HepG2 (cell line): ENCODE results near the gene ELOVL2. TPM values are rescaled to one million over a fixed set of nuclear protein-coding genes. Genes with fewer than 3 reads are reported as not detected.

ENCODE experiments used
- ATAC-seq: fragments of 200-7000 bp; cut with Tn5 transposase; 3 replicates; pipeline ENCODE4 v1.9.1; 2020; ENCODE audit warnings: mild to moderate bottlenecking, moderate library complexity
- BruUV-seq: library from RNA; stranded (reverse); fragments of 400-500 nt; replicated peaks from 2 replicates; lab custom pipeline; 2021; lab: Mats Ljungman, UMichigan
- CTCF ChIA-PET: fragments of 300-600 bp; formaldehyde crosslinking; extraction: SDS; loops from one replicate; lab custom pipeline; 2021; ENCODE audit warnings: low total read pairs, inconsistent platforms, low intra/inter-chr PET ratio; lab: Yijun Ruan, JAX
- POLR2A ChIA-PET: fragments of 350-600 bp; sonication (Branson Sonifier 250); formaldehyde crosslinking; loops from one replicate; lab custom pipeline; 2020; ENCODE audit warnings: antibody characterized with exemption, inconsistent platforms; lab: Yijun Ruan, JAX
- DNase-seq: peaks from one replicate; pipeline ENCODE4 v3.0.0-alpha.2; 2015; ENCODE audit warnings: low spot score
- FAIRE-seq: peaks from 3 replicates; lab custom pipeline; 2011; peaks lifted over from hg19 to GRCh38; lab: Jason Lieb, UNC
- H2AFZ ChIP-seq: one replicate; pipeline ENCODE4 v1.6.1; 2011; ENCODE audit warnings: low read length, inconsistent platforms
- H3K27ac ChIP-seq: fragments of 300-600 bp; 3 replicates; pipeline ENCODE4 v1.8.0; 2011; ENCODE audit warnings: mixed run types, mild to moderate bottlenecking, mixed read lengths, low read length, inconsistent platforms; ENCODE audit not compliant: insufficient read depth; ENCODE audit errors: extremely low read length
- H3K27me3 ChIP-seq, 2 experiments: fragments of 200-600 bp in 1 of 2; 2 replicates in 1 of 2; 3 replicates in 1 of 2; pipeline versions ENCODE4 v1.6.0 to v1.8.0; 2011; ENCODE audit warnings: low read length in 2 of 2, mild to moderate bottlenecking in 2 of 2, moderate library complexity in 2 of 2, inconsistent platforms in 1 of 2; ENCODE audit not compliant: insufficient read depth in 2 of 2, control insufficient read depth in 1 of 2
- H3K36me3 ChIP-seq, 2 experiments: fragments of 200-600 bp in 1 of 2; replicated peaks in 1 of 2; 2 replicates in 1 of 2; 3 replicates in 1 of 2; pipeline versions ENCODE4 v1.5.1 to v1.8.0; 2011; ENCODE audit warnings: low read length in 2 of 2, inconsistent platforms in 1 of 2; ENCODE audit not compliant: insufficient read depth in 2 of 2, control insufficient read depth in 1 of 2
- H3K4me1 ChIP-seq: 2 replicates; pipeline ENCODE4 v1.5.1; 2012; ENCODE audit warnings: low read length, inconsistent platforms; ENCODE audit not compliant: insufficient read depth
- H3K4me2 ChIP-seq: 2 replicates; pipeline ENCODE4 v1.6.0; 2011; ENCODE audit warnings: low read depth, low read length, inconsistent platforms
- H3K4me3 ChIP-seq, 3 experiments: fragments of 200-600 bp in 1 of 3; sonication (generic), shearing (Covaris generic) in 1 of 3; replicated peaks in 1 of 3; 2 replicates each; pipeline ENCODE4 v1.5.1; 2011 to 2016; ENCODE audit warnings: low read length in 3 of 3, inconsistent platforms in 2 of 3, low read depth in 2 of 3, mild to moderate bottlenecking in 2 of 3, control low read depth in 1 of 3, mixed read lengths in 1 of 3; ENCODE audit not compliant: insufficient read depth in 1 of 3
- H3K79me2 ChIP-seq: one replicate; pipeline ENCODE4 v1.6.1; 2011; ENCODE audit warnings: low read length, inconsistent platforms; ENCODE audit not compliant: insufficient read depth
- H3K9ac ChIP-seq: 2 replicates; pipeline ENCODE4 v1.6.0; 2011; ENCODE audit warnings: mild to moderate bottlenecking, low read depth, low read length, inconsistent platforms; ENCODE audit not compliant: insufficient read depth
- H3K9me3 ChIP-seq: 2 replicates; pipeline ENCODE4 v1.5.1; 2012; ENCODE audit warnings: mild to moderate bottlenecking, low read length
- H4K20me1 ChIP-seq: 2 replicates; pipeline ENCODE4 v1.6.0; 2011; ENCODE audit warnings: inconsistent platforms, mild to moderate bottlenecking, low read length, moderate library complexity; ENCODE audit not compliant: insufficient read depth
- BRCA1 ChIP-seq: sonication (generic); formaldehyde crosslinking; IDR thresholded peaks from 2 replicates; pipeline ENCODE4 v1.4.0; 2020; ENCODE audit warnings: missing genetic modification reagents
- CBX2 ChIP-seq, 2 experiments: fragments of 200-600 bp in 1 of 2; sonication (generic); formaldehyde crosslinking in 1 of 2; IDR thresholded peaks; 2 replicates each; pipeline versions ENCODE4 v1.7.0 to v1.8.1; 2018 to 2022; ENCODE audit warnings: low read depth in 2 of 2, low read length in 1 of 2, mild to moderate bottlenecking in 1 of 2, missing genetic modification reagents in 1 of 2
- HDAC2 ChIP-seq: sonication (generic); formaldehyde crosslinking; IDR thresholded peaks from 2 replicates; pipeline ENCODE4 v1.4.0; 2020; ENCODE audit warnings: missing genetic modification reagents
- HNF4A ChIP-seq: sonication (generic); formaldehyde crosslinking; IDR thresholded peaks from 2 replicates; pipeline ENCODE4 v1.4.0; 2020; ENCODE audit warnings: missing genetic modification reagents
- ISL2 ChIP-seq: sonication (generic); formaldehyde crosslinking; IDR thresholded peaks from 2 replicates; pipeline ENCODE4 v1.5.0; 2020; ENCODE audit warnings: missing genetic modification reagents
- JDP2 ChIP-seq: sonication (generic); formaldehyde crosslinking; IDR thresholded peaks from 2 replicates; pipeline ENCODE4 v1.8.1; 2022; ENCODE audit warnings: missing genetic modification reagents, borderline replicate concordance
- KDM1A ChIP-seq: IDR thresholded peaks from 2 replicates; pipeline ENCODE4 v1.6.1; 2016; ENCODE audit warnings: missing compliant biosample characterization
- MEF2D ChIP-seq: sonication (generic); formaldehyde crosslinking; IDR thresholded peaks from 2 replicates; pipeline ENCODE4 v1.5.1; 2020; ENCODE audit warnings: mild to moderate bottlenecking, missing genetic modification reagents
- SOX13 ChIP-seq, 3 experiments: fragments of 450-650 bp in 1 of 3; sonication (generic) in 1 of 3; formaldehyde crosslinking in 1 of 3; IDR thresholded peaks in 2 of 3; conservative IDR thresholded peaks in 1 of 3; 2 replicates each; pipeline versions ENCODE4 v1.5.0 to v1.6.1; 2016 to 2020; ENCODE audit warnings: antibody characterized with exemption in 1 of 3, mild to moderate bottlenecking in 1 of 3, missing compliant biosample characterization in 1 of 3, missing genetic modification reagents in 1 of 3, moderate library complexity in 1 of 3
- TOE1 ChIP-seq: sonication (generic); formaldehyde crosslinking; IDR thresholded peaks from 2 replicates; pipeline ENCODE4 v1.4.0; 2020; ENCODE audit warnings: mild to moderate bottlenecking, missing genetic modification reagents
- WIZ ChIP-seq: sonication (generic); formaldehyde crosslinking; IDR thresholded peaks from 2 replicates; pipeline ENCODE4 v1.5.1; 2020; ENCODE audit warnings: mild to moderate bottlenecking, missing genetic modification reagents
- XRCC5 ChIP-seq: fragments of 200-400 bp; formaldehyde crosslinking; optimal IDR thresholded peaks from 2 replicates; pipeline ENCODE3; 2017; ENCODE audit warnings: mild to moderate bottlenecking, low read length
- ZNF12 ChIP-seq: sonication (generic); formaldehyde crosslinking; IDR thresholded peaks from 2 replicates; pipeline ENCODE4 v1.5.0; 2020; ENCODE audit warnings: missing genetic modification reagents
- ZNF3 ChIP-seq: IDR thresholded peaks from 2 replicates; pipeline ENCODE4 v1.7.0; 2017; ENCODE audit warnings: inconsistent platforms
- ZNF460 ChIP-seq: sonication (generic); formaldehyde crosslinking; IDR thresholded peaks from 2 replicates; pipeline ENCODE4 v1.5.1; 2020; ENCODE audit warnings: missing genetic modification reagents, mild to moderate bottlenecking, borderline replicate concordance
- ZNF781 ChIP-seq: sonication (generic); formaldehyde crosslinking; IDR thresholded peaks from 2 replicates; pipeline ENCODE4 v1.5.1; 2020; ENCODE audit warnings: borderline replicate concordance, mild to moderate bottlenecking, missing genetic modification reagents; ENCODE audit errors: not compliant biosample characterization
- ZNF883 ChIP-seq: sonication (generic); formaldehyde crosslinking; IDR thresholded peaks from 2 replicates; pipeline ENCODE4 v1.5.1; 2020; ENCODE audit warnings: mild to moderate bottlenecking, missing genetic modification reagents; ENCODE audit errors: not compliant biosample characterization
- ZSCAN30 ChIP-seq: sonication (generic); formaldehyde crosslinking; IDR thresholded peaks from 2 replicates; pipeline ENCODE4 v1.5.0; 2020; ENCODE audit warnings: mild to moderate bottlenecking, missing genetic modification reagents
- ZSCAN9 ChIP-seq: IDR thresholded peaks from 2 replicates; pipeline ENCODE4 v1.6.1; 2016; ENCODE audit warnings: borderline replicate concordance
- WGBS: methylation state at CpG from one replicate; pipeline ENCODE4 v1.1.6; 2017; ENCODE audit warnings: low lambda C conversion rate; 5-methylcytosine and 5-hydroxymethylcytosine counted together
- in situ Hi-C: cut with HindIII; loops from 2 replicates; pipeline ENCODE4 v1.10.0; 2017; ENCODE audit warnings: low pct_unique_long_range_greater_than_20kb; ENCODE audit not compliant: extremely low pct_ligation_motif_present
- intact Hi-C: fragments of 100-400 bp; cut with micrococcal nuclease; formaldehyde crosslinking; loops from one replicate; pipeline ENCODE4 v1.10.0; 2022; ENCODE audit not compliant: unreplicated experiment
- polyA plus RNA-seq, 8 experiments: library from polyadenylated mRNA; depleted of rRNA in 3 of 8; stranded (reverse) in 7 of 8; unstranded in 1 of 8; fragments of >200 nt; fragmentation: Illumina TruSeq in 4 of 8; extraction: Trizol in 4 of 8; gene quantifications; 2 replicates each; pipeline versions ENCODE4 v1.2.1 to v1.2.3, GENCODE V29; 2011 to 2016; ENCODE audit warnings: low read depth in 4 of 8, missing spikeins in 1 of 8, mixed read lengths in 1 of 8; ENCODE audit not compliant: insufficient read depth in 1 of 8
- total RNA-seq, 5 experiments: library from RNA; depleted of rRNA; stranded (reverse); fragments of >200 nt; fragmentation: Illumina TruSeq; extraction: Trizol; gene quantifications; 2 replicates each; pipeline ENCODE4 v1.2.3, GENCODE V29; 2016; ENCODE audit warnings: low read depth in 1 of 5
- TF ChIP-seq, protein P1 (sequence below): IDR thresholded peaks from 2 replicates; pipeline ENCODE4 v1.4.0; 2020; ENCODE audit warnings: mild to moderate bottlenecking, missing genetic modification reagents

Gene ELOVL2
- total and polyA plus RNA-seq, 2 of the 13 experiments (the other 11 are each of a cell fraction or from before 2014, with no cell fraction given) = 43.6 to 65.4 TPM

GRCh38 chr6:11067348-11067747 lies 23.2 kb upstream of the ELOVL2 start:
- Histone ChIP-seq H3K36me3 (no peaks in the 10 kb centered on the region), H3K4me2 (peak overlapping the region; percentile 93), H2AFZ (no peak overlapping the region), H3K27ac (peak overlapping the region; percentile 74), H3K4me1 (peaks cover 47% of the 10 kb centered on the region), H3K27me3 (no peaks in the 10 kb centered on the region; a peak in 1 of 5 replicates), H3K79me2 (no peaks in the 10 kb centered on the region), H3K9me3 (no peaks in the 10 kb centered on the region), H4K20me1 (no peaks in the 10 kb centered on the region), H3K9ac (peak overlapping the region; percentile 48), H3K4me3 (peak overlapping the region; percentile 21 to 51 (median 26))
- DNase-seq (peak; percentile 79), ATAC-seq (peak; percentile 83), FAIRE-seq (peak; percentile 53)
- ChIA-PET POLR2A (interaction anchor here (0.6 to 2.3 kb wide), 9 partner anchors 9 to 116 kb away, joined by 3 to 18 read pairs (median 5); partner anchors contain the start of gene SMIM13), CTCF (interaction anchor here (0.9 to 4.2 kb wide), 3 partner anchors 23 to 115 kb away, joined by 3 to 130 read pairs (median 40); partner anchors contain the start of gene ELOVL2)
- intact Hi-C loops (loop anchor here (1.0 kb wide), 3 partner anchors 23 to 113 kb away; partner anchors contain the start of gene ELOVL2), in situ Hi-C loops (loop anchor here (5.0 to 25.0 kb wide), 2 partner anchors 115 to 580 kb away; no protein-coding TSS in a partner anchor)
- 0% methylated on average over 2 of the region's 2 CpGs for WGBS
- TSS peak; percentile 60 for BruUV-seq
- TF ChIP-seq WIZ (0 out of 2 replicates have a peak, but pooled peaks have one; percentile 8), ISL2 (CRISPR knock-in tag) (no peak), ZNF883 (peak; percentile 63), ZNF3 (CRISPR knock-in tag) (no peak), ZNF12 (peak; percentile 14; the same call in 1 of the 2 replicates), HNF4A (peak; percentile 44; the same call in 1 of the 2 replicates), MEF2D (CRISPR knock-in tag) (0 out of 2 replicates have a peak, but pooled peaks have one; percentile 1), ZSCAN30 (CRISPR knock-in tag) (no peak), TOE1 (CRISPR knock-in tag) (no peak), JDP2 (CRISPR knock-in tag) (no peak; the same call in 1 of the 2 replicates), BRCA1 (CRISPR knock-in tag) (no peak), ZNF781 (CRISPR knock-in tag) (peak; percentile 55), XRCC5 (peak; percentile 57), ZSCAN9 (CRISPR knock-in tag) (0 out of 2 replicates have a peak, but pooled peaks have one; percentile 18), CBX2 (IDR thresholded peaks at IDR 0.05; ENCODE audit: low read depth, low read length) (no peak), CBX2 (CRISPR knock-in tag; IDR thresholded peaks at IDR 0.05; ENCODE audit: low read depth) (0 out of 2 replicates have a peak, but pooled peaks have one; percentile 33), HDAC2 (CRISPR knock-in tag) (peak; percentile 13), SOX13 (IDR thresholded peaks at IDR 0.05) (no peak; the same call in 1 of the 2 replicates), SOX13 (CRISPR knock-in tag; conservative IDR thresholded peaks at IDR 0.05 in 1 of 2, IDR thresholded peaks at IDR 0.05 in 1 of 2) (peak in 1 of 2 experiments; percentile 76; a peak in 2 of 4 replicates), ZNF460 (CRISPR knock-in tag) (no peak), KDM1A (CRISPR knock-in tag) (no peak)
- TF ChIP-seq, protein P1, sequence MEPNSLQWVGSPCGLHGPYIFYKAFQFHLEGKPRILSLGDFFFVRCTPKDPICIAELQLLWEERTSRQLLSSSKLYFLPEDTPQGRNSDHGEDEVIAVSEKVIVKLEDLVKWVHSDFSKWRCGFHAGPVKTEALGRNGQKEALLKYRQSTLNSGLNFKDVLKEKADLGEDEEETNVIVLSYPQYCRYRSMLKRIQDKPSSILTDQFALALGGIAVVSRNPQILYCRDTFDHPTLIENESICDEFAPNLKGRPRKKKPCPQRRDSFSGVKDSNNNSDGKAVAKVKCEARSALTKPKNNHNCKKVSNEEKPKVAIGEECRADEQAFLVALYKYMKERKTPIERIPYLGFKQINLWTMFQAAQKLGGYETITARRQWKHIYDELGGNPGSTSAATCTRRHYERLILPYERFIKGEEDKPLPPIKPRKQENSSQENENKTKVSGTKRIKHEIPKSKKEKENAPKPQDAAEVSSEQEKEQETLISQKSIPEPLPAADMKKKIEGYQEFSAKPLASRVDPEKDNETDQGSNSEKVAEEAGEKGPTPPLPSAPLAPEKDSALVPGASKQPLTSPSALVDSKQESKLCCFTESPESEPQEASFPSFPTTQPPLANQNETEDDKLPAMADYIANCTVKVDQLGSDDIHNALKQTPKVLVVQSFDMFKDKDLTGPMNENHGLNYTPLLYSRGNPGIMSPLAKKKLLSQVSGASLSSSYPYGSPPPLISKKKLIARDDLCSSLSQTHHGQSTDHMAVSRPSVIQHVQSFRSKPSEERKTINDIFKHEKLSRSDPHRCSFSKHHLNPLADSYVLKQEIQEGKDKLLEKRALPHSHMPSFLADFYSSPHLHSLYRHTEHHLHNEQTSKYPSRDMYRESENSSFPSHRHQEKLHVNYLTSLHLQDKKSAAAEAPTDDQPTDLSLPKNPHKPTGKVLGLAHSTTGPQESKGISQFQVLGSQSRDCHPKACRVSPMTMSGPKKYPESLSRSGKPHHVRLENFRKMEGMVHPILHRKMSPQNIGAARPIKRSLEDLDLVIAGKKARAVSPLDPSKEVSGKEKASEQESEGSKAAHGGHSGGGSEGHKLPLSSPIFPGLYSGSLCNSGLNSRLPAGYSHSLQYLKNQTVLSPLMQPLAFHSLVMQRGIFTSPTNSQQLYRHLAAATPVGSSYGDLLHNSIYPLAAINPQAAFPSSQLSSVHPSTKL (CRISPR knock-in tag) = peak; percentile 7; the same call in 1 of the 2 replicates
